Measurements from ENCODE around the gene VPS52.
A peak's percentile ranks its signal among the peaks of the same experiment; 100 is the strongest.
"Not testable (repeated sequence)": the region's sequence is repeated elsewhere in the genome, so short reads cannot be mapped to it uniquely, and the experiment has no call there.

VPS52 gene

GRCh38 chr6:33304216-33304615 is 32.5 kb upstream of the VPS52 start:
- DNase-seq = no peak

GRCh38 chr6:33301877-33302276 is 30.2 kb upstream of the VPS52 start:
- no peak for DNase-seq

- DNase-seq = peak; percentile 90
These were observed 27.7 kb upstream of the VPS52 start for GRCh38 chr6:33299237-33299944.

- DNase-seq = peak; percentile 59
These were observed 27.1 kb upstream of the VPS52 start, which contains the start of gene RGL2 for GRCh38 chr6:33298773-33299236. RGL2 (minus strand) TSS chr6:33298942; CDS start chr6:33298610, 332 bp downstream.

GRCh38 chr6:33297956-33298772 is 26.5 kb upstream of the VPS52 start:
- peak; percentile 31 for DNase-seq

GRCh38 chr6:33297406-33297955 is 25.8 kb upstream of the VPS52 start:
- DNase-seq = no peak

GRCh38 chr6:33296797-33297405 is 25.2 kb upstream of the VPS52 start:
- no peak for DNase-seq

- DNase-seq = no peak
These were observed 24.1 kb upstream of the VPS52 start for GRCh38 chr6:33295621-33296369.

- no peak for DNase-seq
These were observed 22.6 kb upstream of the VPS52 start for GRCh38 chr6:33294086-33294823.

- DNase-seq = no peak
These were observed 21.5 kb upstream of the VPS52 start for GRCh38 chr6:33292996-33293682.

- no peak for DNase-seq
These were observed 18.8 kb upstream of the VPS52 start for GRCh38 chr6:33290459-33290858.

GRCh38 chr6:33289784-33290315 is 18.2 kb upstream of the VPS52 start:
- DNase-seq = no peak

- DNase-seq = peak; percentile 89
These were observed 17.5 kb upstream of the VPS52 start, which contains the start of the genes PFDN6 and WDR46 for GRCh38 chr6:33288921-33289783. PFDN6 (plus strand) TSS chr6:33289601; CDS start chr6:33289857, 256 bp downstream. WDR46 (minus strand) TSS chr6:33289239; CDS start chr6:33289170, 69 bp downstream.

- no peak for DNase-seq
These were observed 16.7 kb upstream of the VPS52 start for GRCh38 chr6:33288141-33288920.

GRCh38 chr6:33286946-33287914 is 15.6 kb upstream of the VPS52 start:
- no peak for DNase-seq

- DNase-seq = not testable (repeated sequence)
These were observed 13.5 kb upstream of the VPS52 start for GRCh38 chr6:33285214-33285613.

- DNase-seq = no peak
These were observed 8.9 kb upstream of the VPS52 start for GRCh38 chr6:33280539-33280938.
